GM21367 (cell line): ENCODE measurements around the gene STEAP1B.

Experiments
- ATAC-seq: cut with Tn5 transposase; IDR thresholded peaks from one replicate; pipeline ENCODE4 v1.9.1; 2021; ENCODE audit not compliant: unreplicated experiment

Gene STEAP1B

DNA sequence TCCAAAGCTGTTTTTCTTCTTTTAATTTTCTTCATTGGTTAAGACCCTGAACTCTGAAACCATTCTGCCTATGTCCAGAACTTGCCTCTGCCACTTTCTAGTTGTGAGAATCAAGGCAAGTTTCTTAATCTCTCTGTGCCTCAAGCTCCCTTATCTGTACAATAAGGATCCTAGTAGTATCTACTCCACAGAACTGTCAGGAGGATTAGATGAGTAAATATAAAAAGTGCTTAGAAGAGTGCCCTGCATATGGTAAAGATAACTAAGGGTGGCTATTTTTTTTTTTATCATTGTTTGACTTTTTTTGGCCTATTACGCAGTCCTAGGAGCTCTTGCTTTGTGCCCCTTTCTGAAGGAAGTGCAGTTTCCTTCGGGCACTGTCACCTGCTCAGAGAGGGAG, 96.6 kb downstream of the STEAP1B start:
- no peak for ATAC-seq

- ATAC-seq = peak; percentile 39
Measured at GRCh38 chr7:22402250-22402649, 97.7 kb downstream of the STEAP1B start.

- ATAC-seq = no peak
Measured at GRCh38 chr7:22400936-22401553, 98.9 kb downstream of the STEAP1B start.

GRCh38 chr7:22400150-22400814, 99.7 kb downstream of the STEAP1B start:
- ATAC-seq = no peak

- ATAC-seq = no peak
Measured at GRCh38 chr7:22399546-22399945, 100.4 kb downstream of the STEAP1B start.

- no peak for ATAC-seq
Measured at GRCh38 chr7:22399091-22399490, 100.9 kb downstream of the STEAP1B start.

- ATAC-seq = no peak
Measured at GRCh38 chr7:22397981-22398380, 102.0 kb downstream of the STEAP1B start.

- ATAC-seq = no peak
Measured at GRCh38 chr7:22395222-22395621, 104.8 kb downstream of the STEAP1B start.

- no peak for ATAC-seq
Measured at GRCh38 chr7:22394739-22395138, 105.2 kb downstream of the STEAP1B start.

- ATAC-seq = no peak
Measured at GRCh38 chr7:22393913-22394729, 105.9 kb downstream of the STEAP1B start.

- no peak for ATAC-seq
Measured at GRCh38 chr7:22390516-22390915, 109.5 kb downstream of the STEAP1B start.

- ATAC-seq = no peak
Measured at GRCh38 chr7:22389892-22390291, 110.1 kb downstream of the STEAP1B start.

- no peak for ATAC-seq
Measured at GRCh38 chr7:22387583-22387982, 112.4 kb downstream of the STEAP1B start.

- ATAC-seq = peak; percentile 56
Measured at GRCh38 chr7:22386865-22387264, 113.1 kb downstream of the STEAP1B start.

DNA sequence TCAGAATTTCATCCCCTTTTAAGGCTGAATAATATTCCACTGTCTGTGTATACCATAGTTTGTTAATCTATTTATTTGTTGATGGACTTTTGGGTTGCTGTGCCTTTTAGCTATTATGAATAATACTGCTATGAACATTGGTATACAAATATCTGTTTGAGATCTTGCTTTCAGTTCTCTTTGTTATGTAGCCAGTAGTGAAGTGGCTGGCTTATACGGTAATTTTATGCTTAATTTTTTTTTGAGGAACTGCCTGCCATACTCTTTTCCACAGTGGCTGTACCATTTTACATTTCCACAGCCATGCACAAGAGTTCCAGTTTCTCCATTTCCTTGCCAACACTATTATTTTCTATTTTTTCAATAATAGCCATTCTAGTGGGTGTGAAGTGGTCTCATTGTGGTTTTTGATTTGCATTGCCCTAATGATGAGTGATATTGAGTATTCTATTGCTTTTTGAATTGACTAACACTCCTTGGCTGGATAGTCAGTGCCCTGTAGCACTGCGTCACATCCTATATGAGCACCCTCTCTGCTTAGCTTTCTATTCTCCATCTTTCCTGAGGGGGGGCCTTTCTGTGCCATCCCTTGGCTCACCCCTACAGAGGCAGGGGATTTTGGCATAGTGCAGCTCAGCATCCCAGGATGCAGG, 113.7 kb downstream of the STEAP1B start:
- peak; percentile 60 for ATAC-seq

GRCh38 chr7:22385326-22385725, 114.7 kb downstream of the STEAP1B start:
- no peak for ATAC-seq

- no peak for ATAC-seq
Measured at GRCh38 chr7:22380333-22380732, 119.7 kb downstream of the STEAP1B start.

GRCh38 chr7:22378199-22378980, 121.6 kb downstream of the STEAP1B start:
- no peak for ATAC-seq

GRCh38 chr7:22377703-22378102, 122.3 kb downstream of the STEAP1B start:
- ATAC-seq = no peak

DNA sequence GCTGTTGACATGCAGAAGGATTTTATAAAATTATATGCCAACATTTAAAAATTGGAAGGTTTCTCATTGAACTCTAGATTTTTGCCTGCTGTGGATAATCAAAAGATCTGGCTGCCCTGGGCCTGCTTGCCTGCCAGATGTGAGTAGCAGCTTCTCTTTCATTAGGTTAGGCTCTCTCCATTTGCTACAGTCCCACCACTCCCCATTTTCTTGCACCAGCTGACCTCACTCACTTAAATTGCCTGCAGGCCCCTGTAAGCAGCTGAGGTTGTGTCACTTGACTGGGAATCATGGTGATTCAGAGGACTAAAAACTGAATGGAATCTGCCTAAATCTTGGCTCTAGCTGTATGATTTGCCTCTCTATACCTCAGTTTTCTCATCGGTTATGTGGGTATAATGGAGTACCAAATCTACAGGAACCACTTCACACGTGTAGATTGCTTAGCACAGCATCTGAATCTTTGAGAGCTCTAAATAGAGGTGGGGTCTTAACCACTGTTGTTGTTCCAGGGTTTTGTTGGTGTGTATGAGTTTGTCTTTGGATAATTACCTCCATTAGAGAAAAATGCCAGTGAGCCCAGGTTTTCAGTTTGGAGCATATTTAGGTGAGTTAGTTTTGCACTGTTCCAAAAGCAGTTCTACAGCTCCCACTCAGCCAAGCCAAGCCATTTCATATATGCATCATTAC, 124.5 kb downstream of the STEAP1B start:
- no peak for ATAC-seq
